Fibroblast of villous mesenchyme (primary cell): Measurements from ENCODE around the gene OMG. TPM values are rescaled to one million over a fixed set of nuclear protein-coding genes. Genes with fewer than 3 reads are reported as not detected.
"Not testable (repeated sequence)": the region's sequence is repeated elsewhere in the genome, so short reads cannot be mapped to it uniquely, and the experiment has no call there.

Source experiments
- DNase-seq: peaks from one replicate; pipeline ENCODE4 v3.0.0-alpha.2; 2010; ENCODE audit warnings: low read depth
- H3K4me3 ChIP-seq: 2 replicates; pipeline ENCODE4 v1.5.1; 2011; ENCODE audit warnings: low read depth, mild to moderate bottlenecking, low read length
- CTCF ChIP-seq: IDR thresholded peaks from 2 replicates; pipeline ENCODE4 v1.5.1; 2012; ENCODE audit warnings: low read depth, mild to moderate bottlenecking, low read length; ENCODE audit not compliant: insufficient read depth
- total RNA-seq: library from RNA; depleted of rRNA; stranded (reverse); fragments of >200 nt; gene quantifications from 2 replicates; pipeline ENCODE4 v1.2.3, GENCODE V29; 2012

Gene OMG
- 0.43 TPM in 1 of 2 replicates, not detected in the other for total RNA-seq

- DNase-seq, result no peak
- H3K4me3 ChIP-seq, result no peak within 1 kb of the TSS
- TF ChIP-seq CTCF, result no peak
These were observed at the start of gene OMG for GRCh38 chr17:31297090-31297489. Gene OMG (minus strand): TSS chr17:31297239. CDS start chr17:31296331, 908 bp downstream.

- not testable (repeated sequence) for DNase-seq, H3K4me3 ChIP-seq
These were observed 48.2 kb upstream of the OMG start for GRCh38 chr17:31345191-31345747.

- H3K4me3 ChIP-seq, result no peak overlapping the region
These were observed 43.0 kb upstream of the OMG start for GRCh38 chr17:31339906-31340661.

GRCh38 chr17:31329221-31329620 is 32.2 kb upstream of the OMG start:
- H3K4me3 ChIP-seq, result no peak overlapping the region
- no peak for DNase-seq
- no peak for TF ChIP-seq CTCF

More at GRCh38 chr17:31339906-31340661, 43.0 kb upstream of the OMG start:
- no peak for TF ChIP-seq CTCF
- DNase-seq, result peak; percentile 89

GRCh38 chr17:31328160-31328535 is 31.1 kb upstream of the OMG start:
- TF ChIP-seq CTCF, result no peak
- no peak overlapping the region for H3K4me3 ChIP-seq
- peak; percentile 42 for DNase-seq

GRCh38 chr17:31327534-31328159 is 30.6 kb upstream of the OMG start:
- DNase-seq, result peak; percentile 86
- H3K4me3 ChIP-seq, result no peak overlapping the region
- TF ChIP-seq CTCF, result no peak

- no peak for DNase-seq
- H3K4me3 ChIP-seq, result no peak overlapping the region
- no peak for TF ChIP-seq CTCF
These were observed 26.5 kb upstream of the OMG start for GRCh38 chr17:31323551-31323950.
